Calu3 (cell line): ENCODE measurements around the gene PGAP3. TPM values are rescaled to one million over a fixed set of nuclear protein-coding genes. Genes with fewer than 3 reads are reported as not detected.

ENCODE experiments used
- BruUV-seq: library from RNA; stranded (reverse); fragments of 400-500 nt; replicated peaks from 2 replicates; lab custom pipeline; 2021; lab: Mats Ljungman, UMichigan
- CTCF ChIA-PET: fragments of 300-600 bp; sonication (Branson Sonifier 250); formaldehyde crosslinking; loops from one replicate; lab custom pipeline; 2022; ENCODE audit warnings: antibody characterized with exemption; lab: Charles Lee
- DNase-seq: peaks from one replicate; pipeline ENCODE4 v3.0.0; 2022
- H3K27ac Mint-ChIP-seq: one replicate; pipeline ENCODE4 v1.8.0; 2022; ENCODE audit warnings: mixed read lengths; ENCODE audit not compliant: unreplicated experiment
- H3K27me3 Mint-ChIP-seq: one replicate; pipeline ENCODE4 v1.8.0; 2022; ENCODE audit warnings: mixed read lengths; ENCODE audit not compliant: unreplicated experiment
- H3K36me3 Mint-ChIP-seq: one replicate; pipeline ENCODE4 v1.8.0; 2022; ENCODE audit warnings: mild to moderate bottlenecking, moderate library complexity, mixed read lengths; ENCODE audit not compliant: insufficient read depth, unreplicated experiment
- H3K4me1 Mint-ChIP-seq: one replicate; pipeline ENCODE4 v1.8.0; 2022; ENCODE audit warnings: mild to moderate bottlenecking, low read depth, mixed read lengths; ENCODE audit not compliant: unreplicated experiment
- H3K4me3 Mint-ChIP-seq: one replicate; pipeline ENCODE4 v1.8.0; 2022; ENCODE audit warnings: mild to moderate bottlenecking, low read depth, moderate library complexity, mixed read lengths; ENCODE audit not compliant: unreplicated experiment
- H3K9me3 Mint-ChIP-seq: one replicate; pipeline ENCODE4 v1.8.0; 2022; ENCODE audit warnings: low read depth, mixed read lengths; ENCODE audit not compliant: unreplicated experiment
- intact Hi-C: fragments of 100-400 bp; cut with micrococcal nuclease; formaldehyde crosslinking; loops from one replicate; pipeline ENCODE4 v1.10.0; 2022; ENCODE audit not compliant: unreplicated experiment
- microRNA-seq: library from miRNA; unstranded; fragments of <30 nt; microRNA quantifications from one replicate; pipeline ENCODE4 v1.2.0, GENCODE V29; 2022
- total RNA-seq: library from RNA; stranded (reverse); gene quantifications from 2 replicates; pipeline ENCODE4 v1.2.3, GENCODE V29; 2022
- TF ChIP-seq, protein P1 (sequence below): fragments of 200-600 bp; IDR thresholded peaks from one replicate; pipeline ENCODE4 v1.8.0; 2022; ENCODE audit warnings: antibody characterized with exemption; ENCODE audit not compliant: unreplicated experiment

PGAP3 gene
- total RNA-seq, 1 experiment from 2014 or later, result 1,186 TPM

DNA sequence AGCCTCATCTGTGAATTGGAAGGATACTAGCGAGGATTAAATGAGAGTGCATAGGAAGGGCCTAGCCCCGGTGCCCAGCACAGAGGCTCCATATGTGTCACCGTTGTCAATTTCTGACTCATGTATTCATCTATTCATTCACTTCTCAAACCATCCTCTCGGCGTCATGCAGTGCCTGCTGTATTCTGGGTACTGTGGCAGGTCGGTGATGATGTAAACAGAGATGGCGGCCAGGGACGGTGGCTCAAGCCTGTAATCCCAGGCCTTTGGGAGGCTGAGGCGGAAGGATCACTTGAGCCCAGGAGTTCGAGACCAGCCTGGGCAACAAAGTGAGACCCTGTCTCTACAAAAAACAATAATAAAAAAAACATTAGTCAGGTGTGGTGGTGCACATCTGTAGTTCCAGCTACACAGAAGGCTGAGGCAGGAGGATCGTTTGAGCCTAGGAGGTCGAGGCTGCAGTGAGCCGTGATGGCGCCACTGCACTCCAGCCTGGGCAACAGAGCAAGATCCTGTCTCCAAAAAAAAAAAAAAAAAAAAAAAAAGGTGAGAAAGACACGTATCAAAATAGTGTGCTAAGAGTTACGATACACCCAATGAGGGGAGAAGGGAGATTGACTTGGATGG, 65.4 kb downstream of the PGAP3 start:
- Mint-ChIP-seq H3K27ac (peak overlapping the region; percentile 3), H3K4me1 (peaks cover 50% of the 10 kb centered on the region), H3K4me3 (peak overlapping the region; percentile 18), H3K27me3 (peaks cover 83% of the 10 kb centered on the region), H3K36me3 (peaks cover 53% of the 10 kb centered on the region), H3K9me3 (no peaks in the 10 kb centered on the region)
- intact Hi-C loops, result loop anchor here (1.0 to 5.0 kb wide), 26 partner anchors 12 to 1228 kb away; partner anchors contain the start of genes ERBB2, IKZF3, MIEN1 and PGAP3
- TF ChIP-seq, protein P1, sequence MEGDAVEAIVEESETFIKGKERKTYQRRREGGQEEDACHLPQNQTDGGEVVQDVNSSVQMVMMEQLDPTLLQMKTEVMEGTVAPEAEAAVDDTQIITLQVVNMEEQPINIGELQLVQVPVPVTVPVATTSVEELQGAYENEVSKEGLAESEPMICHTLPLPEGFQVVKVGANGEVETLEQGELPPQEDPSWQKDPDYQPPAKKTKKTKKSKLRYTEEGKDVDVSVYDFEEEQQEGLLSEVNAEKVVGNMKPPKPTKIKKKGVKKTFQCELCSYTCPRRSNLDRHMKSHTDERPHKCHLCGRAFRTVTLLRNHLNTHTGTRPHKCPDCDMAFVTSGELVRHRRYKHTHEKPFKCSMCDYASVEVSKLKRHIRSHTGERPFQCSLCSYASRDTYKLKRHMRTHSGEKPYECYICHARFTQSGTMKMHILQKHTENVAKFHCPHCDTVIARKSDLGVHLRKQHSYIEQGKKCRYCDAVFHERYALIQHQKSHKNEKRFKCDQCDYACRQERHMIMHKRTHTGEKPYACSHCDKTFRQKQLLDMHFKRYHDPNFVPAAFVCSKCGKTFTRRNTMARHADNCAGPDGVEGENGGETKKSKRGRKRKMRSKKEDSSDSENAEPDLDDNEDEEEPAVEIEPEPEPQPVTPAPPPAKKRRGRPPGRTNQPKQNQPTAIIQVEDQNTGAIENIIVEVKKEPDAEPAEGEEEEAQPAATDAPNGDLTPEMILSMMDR, result no peak
- peak; percentile 71 for DNase-seq
- BruUV-seq, result no TSS peak
- CTCF ChIA-PET, result interaction anchor here (0.6 to 161.2 kb wide), 72 partner anchors 2 to 1196 kb away, joined by 3 to 42089 read pairs (median 9); partner anchors contain the start of genes CASC3, CDK12, CSF3 and ERBB2

DNA sequence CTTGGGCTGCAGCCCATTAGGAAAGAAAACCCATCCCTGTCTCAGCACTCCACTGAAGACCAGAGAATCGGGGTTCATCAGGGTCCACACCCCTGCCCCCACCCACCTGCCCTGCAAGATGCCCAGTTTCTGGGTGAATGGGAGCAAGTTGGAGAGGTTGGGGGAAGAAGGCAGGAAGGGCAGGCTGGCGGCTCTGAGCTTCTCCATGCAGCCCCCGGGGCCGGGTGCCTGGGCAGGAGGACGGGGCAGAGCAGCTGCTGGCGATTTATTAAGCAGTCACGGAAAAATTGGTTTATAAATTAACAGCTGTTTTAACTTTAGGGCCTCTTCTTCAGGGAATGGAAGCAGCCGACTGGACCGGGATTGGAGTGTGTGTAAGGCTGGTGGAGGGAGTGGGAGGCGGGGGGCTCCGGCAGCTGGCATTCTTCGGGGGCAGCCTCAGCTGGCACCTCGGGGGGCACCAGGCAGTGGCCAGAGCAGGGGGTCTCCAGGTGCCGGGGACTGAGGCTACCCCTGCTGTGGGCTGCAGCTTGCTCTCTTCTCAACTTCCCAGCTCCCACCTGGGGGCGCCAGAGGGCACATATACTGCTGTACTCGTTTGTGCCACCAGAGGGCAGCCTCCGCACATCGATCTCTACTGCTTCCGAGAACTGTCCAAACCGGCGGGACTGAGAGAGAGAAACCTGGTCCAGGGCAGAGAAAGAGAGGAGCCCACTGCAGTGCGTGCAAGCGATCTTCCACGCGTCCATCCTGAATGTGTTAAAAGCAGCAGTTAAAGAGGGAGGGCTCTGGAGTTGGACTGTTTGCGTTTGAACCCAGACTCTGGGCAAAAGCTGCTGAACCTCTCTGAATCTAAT, 66.1 kb downstream of the PGAP3 start:
- TF ChIP-seq, protein P1, result no peak
- peak overlapping the region; percentile 18 for H3K4me3 Mint-ChIP-seq
- CTCF ChIA-PET, result interaction anchor here (0.5 to 161.2 kb wide), 124 partner anchors 1 to 1912 kb away, joined by 3 to 42089 read pairs (median 5); partner anchors contain the start of genes CASC3, CDK12, CSF3 and ERBB2
- H3K27me3 Mint-ChIP-seq, result peaks cover 83% of the 10 kb centered on the region
- intact Hi-C loops, result loop anchor here (1.0 to 5.0 kb wide), 20 partner anchors 13 to 1229 kb away; partner anchors contain the start of genes ERBB2, IKZF3, MIEN1 and PGAP3
- no TSS peak for BruUV-seq
- H3K4me1 Mint-ChIP-seq, result peaks cover 55% of the 10 kb centered on the region
- DNase-seq, result peak; percentile 100
- H3K27ac Mint-ChIP-seq, result peak overlapping the region; percentile 3
- peaks cover 59% of the 10 kb centered on the region for H3K36me3 Mint-ChIP-seq
- H3K9me3 Mint-ChIP-seq, result no peaks in the 10 kb centered on the region

Small RNA genes lying within 50 kb of the gene (microRNA-seq; reads per million reads assigned to microRNA genes)
- 306 reads per million, percentile 74 among the genes with 10 or more reads in this experiment for gene MIR4728

Other genes with a start within 250 kb of the PGAP3 start
- 227 and 230 TPM in 2 replicates for gene MED1, start 236.8 kb downstream of the PGAP3 start, total RNA-seq
- 321 and 329 TPM in 2 replicates for gene CDK12, start 226.6 kb downstream of the PGAP3 start, total RNA-seq
- not detected in 2 replicates for gene NEUROD2, start 80.1 kb downstream of the PGAP3 start, total RNA-seq
- 8.3 and 11.1 TPM in 2 replicates for gene PPP1R1B, start 61.1 kb downstream of the PGAP3 start, total RNA-seq
- 2,579 and 2,697 TPM in 2 replicates for gene STARD3, start 50.9 kb downstream of the PGAP3 start, total RNA-seq
- gene TCAP, start 22.7 kb downstream of the PGAP3 start, total RNA-seq, result 51.5 and 61.1 TPM in 2 replicates
- 1.3 and 3.2 TPM in 2 replicates for gene PNMT, start 19.6 kb downstream of the PGAP3 start, total RNA-seq
- gene ERBB2, start 12.0 kb upstream of the PGAP3 start, total RNA-seq, result 4,829 and 4,830 TPM in 2 replicates
- gene MIEN1, start 42.5 kb upstream of the PGAP3 start, total RNA-seq, result 2,121 and 2,217 TPM in 2 replicates
- gene GRB7, start 49.9 kb upstream of the PGAP3 start, total RNA-seq, result 2,531 and 2,746 TPM in 2 replicates
- 30.9 and 41.0 TPM in 2 replicates for gene IKZF3, start 176.3 kb upstream of the PGAP3 start, total RNA-seq
- gene ZPBP2, start 180.1 kb upstream of the PGAP3 start, total RNA-seq, result not detected in 2 replicates
- gene GSDMB, start 230.6 kb upstream of the PGAP3 start, total RNA-seq, result 711 and 1,257 TPM in 2 replicates
- gene ORMDL3, start 239.5 kb upstream of the PGAP3 start, total RNA-seq, result 1,738 and 1,968 TPM in 2 replicates
- gene LRRC3C, start 239.7 kb upstream of the PGAP3 start, total RNA-seq, result not detected in 2 replicates